Stimulated activated naive CD8-positive, alpha-beta T cell treated with anti-CD3 and anti-CD28 coated beads, Interleukin-15, amount 100 ng/mL, for 72 hours (primary cell): ENCODE measurements around the gene KCNB1.
"Not testable (repeated sequence)": the region's sequence is repeated elsewhere in the genome, so short reads cannot be mapped to it uniquely, and the experiment has no call there.

Experiments used
- ATAC-seq: fragments of 150-1000 bp; cut with Tn5 transposase; 2 replicates; pipeline ENCODE4 v1.10.0; 2021; ENCODE audit warnings: mild to moderate bottlenecking, moderate library complexity
- DNase-seq, 2 donors: peaks; one replicate each; pipeline ENCODE4 v3.0.0; 2021 to 2022
- H3K27ac Mint-ChIP-seq, 2 donors: one replicate each; pipeline ENCODE4 v1.8.0; 2022; ENCODE audit warnings: mild to moderate bottlenecking in 2 of 2, mixed read lengths in 2 of 2, moderate library complexity in 2 of 2
- H3K27me3 Mint-ChIP-seq: one replicate; pipeline ENCODE4 v1.8.0; 2022; ENCODE audit warnings: mixed read lengths
- H3K4me1 Mint-ChIP-seq: one replicate; pipeline ENCODE4 v1.8.0; 2022; ENCODE audit warnings: mild to moderate bottlenecking, mixed read lengths
- H3K4me3 Mint-ChIP-seq, 2 donors: one replicate each; pipeline ENCODE4 v1.8.0; 2022; ENCODE audit warnings: mild to moderate bottlenecking in 2 of 2, mixed read lengths in 2 of 2, moderate library complexity in 1 of 2
- H3K9me3 Mint-ChIP-seq, 2 donors: one replicate each; pipeline ENCODE4 v1.8.0; 2022; ENCODE audit warnings: mixed read lengths in 2 of 2

Gene KCNB1

DNA sequence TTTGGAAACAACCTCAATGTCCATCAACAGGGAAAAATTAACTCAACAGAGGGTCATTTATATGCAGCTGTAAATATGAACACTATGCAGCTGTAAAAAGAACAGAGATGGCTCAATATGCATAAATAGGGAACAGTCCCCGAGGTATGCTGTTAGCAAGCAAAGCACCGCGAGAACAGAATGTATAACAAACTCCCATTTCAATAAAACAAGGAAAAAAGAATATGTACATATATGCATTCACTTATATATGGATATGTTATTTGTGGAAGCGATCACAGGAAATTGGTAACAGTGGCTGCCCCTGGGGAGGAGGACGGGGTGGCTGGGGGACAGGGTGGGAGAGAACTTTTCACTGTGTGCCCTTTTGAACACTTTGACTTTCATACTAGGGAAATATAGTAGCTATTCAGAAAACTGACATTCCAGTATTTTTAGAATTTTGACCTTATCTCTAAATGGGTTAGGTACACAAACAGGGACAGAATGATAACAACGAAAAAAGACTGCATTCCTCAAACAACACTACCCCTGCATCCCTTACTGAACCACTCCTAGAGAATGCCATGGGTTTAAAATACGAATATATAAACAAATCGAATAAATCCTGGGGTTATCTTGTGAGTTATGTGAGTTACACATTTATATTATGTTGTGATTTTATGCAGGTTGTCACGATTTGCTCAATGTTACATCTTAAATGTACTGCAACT lies 64.5 kb downstream of the KCNB1 start:
- no peaks in the 10 kb centered on the region for H3K4me1 Mint-ChIP-seq
- no peak overlapping the region for H3K4me3 Mint-ChIP-seq
- no peak overlapping the region for H3K27ac Mint-ChIP-seq
- no peak for ATAC-seq
- H3K9me3 Mint-ChIP-seq, result no peaks in the 10 kb centered on the region
- peaks cover 21% of the 10 kb centered on the region for H3K27me3 Mint-ChIP-seq
- no peak for DNase-seq

DNA sequence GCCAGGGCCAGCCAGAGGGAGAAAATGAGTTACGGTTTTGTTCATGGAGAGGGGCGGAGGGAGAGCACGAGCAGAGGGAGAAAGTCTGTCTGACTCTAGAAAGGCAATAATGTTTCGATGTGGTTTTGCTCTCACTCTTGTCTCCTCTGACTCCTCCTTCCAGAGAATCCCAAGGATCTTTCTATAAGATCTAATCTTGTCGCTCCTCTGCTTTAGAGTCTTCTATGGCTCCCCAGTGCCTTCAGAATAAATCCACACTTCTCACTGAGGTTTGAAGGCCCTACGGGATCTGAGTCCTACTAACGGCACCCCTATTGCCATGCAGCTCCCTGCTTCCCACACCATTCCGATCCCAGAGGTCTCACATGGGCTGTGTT lies 66.8 kb downstream of the KCNB1 start:
- no peak overlapping the region for H3K27ac Mint-ChIP-seq
- DNase-seq, result no peak
- H3K4me3 Mint-ChIP-seq, result no peak overlapping the region
- no peaks in the 10 kb centered on the region for H3K4me1 Mint-ChIP-seq
- H3K9me3 Mint-ChIP-seq, result no peaks in the 10 kb centered on the region
- peaks cover 28% of the 10 kb centered on the region for H3K27me3 Mint-ChIP-seq
- no peak for ATAC-seq

DNA sequence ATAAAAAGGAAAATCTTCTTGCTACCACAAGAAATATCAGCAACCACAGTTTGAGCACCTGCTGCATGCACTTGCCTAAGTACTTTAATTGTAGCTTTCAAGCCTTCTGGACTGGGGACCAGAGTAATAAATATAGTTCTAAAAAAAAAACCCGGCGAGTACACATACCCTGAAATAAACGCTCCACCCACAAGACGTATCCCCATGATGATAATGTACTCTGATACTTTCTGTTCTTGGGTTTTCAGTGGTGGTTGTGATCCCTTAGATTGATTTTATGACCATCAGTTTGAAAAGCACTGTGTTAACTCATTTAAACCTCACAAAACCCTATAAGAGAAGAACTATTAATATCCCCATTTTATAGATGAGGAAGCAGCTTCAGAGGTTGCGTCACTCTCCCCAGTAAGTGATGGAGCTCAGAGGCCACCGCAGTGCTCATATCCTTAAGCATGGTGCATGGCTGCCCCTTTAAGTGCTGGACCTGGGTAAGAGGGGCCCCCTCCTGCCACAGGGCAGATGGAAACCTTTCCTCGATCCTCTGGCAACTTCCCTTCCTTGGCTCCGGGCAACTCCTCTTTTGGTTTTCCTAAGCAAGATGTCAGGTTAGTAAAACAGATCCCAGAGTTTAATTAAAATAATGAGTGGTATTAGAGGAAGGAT lies 67.3 kb downstream of the KCNB1 start:
- no peaks in the 10 kb centered on the region for H3K9me3 Mint-ChIP-seq
- no peak overlapping the region for H3K4me3 Mint-ChIP-seq
- no peaks in the 10 kb centered on the region for H3K4me1 Mint-ChIP-seq
- ATAC-seq (no peak), DNase-seq (no peak)
- peaks cover 28% of the 10 kb centered on the region for H3K27me3 Mint-ChIP-seq
- no peak overlapping the region for H3K27ac Mint-ChIP-seq

DNA sequence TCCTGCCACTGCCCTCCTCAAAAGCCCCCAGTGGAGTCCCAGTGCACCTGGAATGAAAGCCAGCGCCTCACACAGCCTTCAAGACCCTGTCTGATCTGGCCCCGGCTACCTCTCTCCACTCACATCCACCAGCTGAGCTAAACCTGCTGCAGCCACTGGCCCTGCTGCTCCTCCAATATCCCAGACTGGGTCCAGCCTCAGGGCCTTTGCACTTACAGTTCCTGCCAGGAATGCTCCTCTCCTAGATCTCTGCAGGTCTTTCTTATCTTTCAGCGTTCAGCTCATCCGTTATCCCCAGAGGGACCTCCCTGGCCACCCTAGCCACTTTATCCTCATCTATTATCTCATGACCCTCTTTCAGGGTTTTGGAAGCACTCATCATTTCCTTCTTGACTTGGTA lies 68.8 kb downstream of the KCNB1 start:
- no peak for ATAC-seq
- DNase-seq, result no peak
- H3K4me3 Mint-ChIP-seq, result no peak overlapping the region
- peaks cover 38% of the 10 kb centered on the region for H3K27me3 Mint-ChIP-seq
- H3K4me1 Mint-ChIP-seq, result no peaks in the 10 kb centered on the region
- H3K27ac Mint-ChIP-seq, result no peak overlapping the region
- H3K9me3 Mint-ChIP-seq, result no peaks in the 10 kb centered on the region

DNA sequence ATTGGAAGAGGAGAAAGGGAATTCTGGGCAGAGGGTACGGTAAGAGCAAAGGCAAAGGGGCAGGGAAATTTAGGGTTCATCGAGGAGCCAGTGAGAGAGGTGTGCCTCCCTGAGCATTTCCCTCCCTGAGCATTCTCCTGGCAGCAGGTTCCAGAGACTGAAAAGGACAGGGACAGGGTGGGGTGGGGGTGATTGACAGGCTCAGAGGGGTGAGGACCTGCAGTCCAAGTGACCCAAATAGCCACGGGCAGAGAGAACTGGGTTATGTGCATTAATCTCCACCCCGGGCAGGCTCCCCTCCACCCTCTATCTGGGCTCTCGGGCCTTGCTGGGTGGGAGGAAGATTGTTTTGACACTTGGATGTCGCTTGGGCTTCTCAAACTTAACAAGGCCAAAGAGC lies 69.5 kb downstream of the KCNB1 start:
- H3K4me1 Mint-ChIP-seq, result no peaks in the 10 kb centered on the region

DNA sequence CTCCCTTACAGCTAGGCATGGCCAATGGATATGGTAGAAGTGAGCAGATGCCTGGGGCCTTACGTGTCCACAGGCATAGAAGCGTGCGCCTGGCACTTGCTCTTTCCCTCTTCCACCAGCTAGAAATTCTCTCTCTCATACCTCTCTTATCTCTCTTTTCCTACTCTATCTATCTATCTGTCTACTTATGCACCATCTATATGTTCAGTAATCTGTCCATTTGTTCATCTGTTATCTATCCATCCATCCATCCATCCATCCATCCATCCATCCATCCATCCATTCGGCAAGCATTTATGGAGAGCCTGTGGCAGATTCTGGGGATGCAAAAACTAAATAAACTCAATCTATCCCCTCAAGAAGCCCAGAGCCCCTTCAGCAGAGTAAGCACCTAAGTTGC lies 70.2 kb downstream of the KCNB1 start:
- peaks cover 41% of the 10 kb centered on the region for H3K27me3 Mint-ChIP-seq
- ATAC-seq (no peak), DNase-seq (no peak)
- H3K9me3 Mint-ChIP-seq, result no peaks in the 10 kb centered on the region
- no peak overlapping the region for H3K4me3 Mint-ChIP-seq
- H3K27ac Mint-ChIP-seq, result no peak overlapping the region
- H3K4me1 Mint-ChIP-seq, result no peaks in the 10 kb centered on the region

More for the DNA sequence above, 69.5 kb downstream of the KCNB1 start:
- Mint-ChIP-seq H3K4me3 (no peak overlapping the region), H3K27me3 (peaks cover 41% of the 10 kb centered on the region), H3K27ac (no peak overlapping the region), H3K9me3 (no peaks in the 10 kb centered on the region)
- ATAC-seq, result no peak
- DNase-seq, result no peak

DNA sequence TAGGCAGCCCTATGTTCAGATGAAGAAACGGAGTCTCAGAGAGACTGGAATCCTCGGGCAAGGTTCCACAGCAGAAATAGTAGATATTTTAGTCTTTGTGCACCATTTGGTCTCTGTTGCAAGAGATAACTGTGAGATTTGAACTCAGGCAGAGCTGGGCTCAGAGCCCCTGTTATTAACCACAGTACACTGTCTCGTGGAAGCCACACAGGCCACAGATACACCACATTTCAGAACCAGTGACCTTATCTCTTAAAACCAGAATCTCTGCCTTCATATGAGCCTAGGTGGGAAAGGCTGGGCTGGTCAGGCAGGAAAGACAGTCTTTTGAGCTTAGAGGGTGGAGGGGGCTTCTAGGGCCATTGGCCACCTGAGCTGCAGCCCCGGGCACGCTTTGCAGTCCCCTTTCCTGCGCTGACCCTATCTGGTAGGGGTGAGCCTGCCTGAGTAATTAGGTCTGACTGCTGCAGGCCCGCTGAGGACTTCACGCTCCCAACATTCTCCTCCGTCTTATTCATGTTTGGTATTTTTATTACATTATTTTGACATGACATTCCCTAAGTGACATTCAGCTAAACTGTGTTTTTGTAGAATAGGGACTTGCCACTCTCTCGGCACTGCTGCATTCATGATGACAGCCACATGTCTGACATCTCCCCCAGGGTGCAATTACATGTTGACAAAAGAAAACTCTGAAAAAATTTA lies 71.1 kb downstream of the KCNB1 start:
- Mint-ChIP-seq H3K9me3 (no peaks in the 10 kb centered on the region), H3K27ac (no peak overlapping the region), H3K4me3 (no peak overlapping the region), H3K27me3 (peaks cover 41% of the 10 kb centered on the region), H3K4me1 (no peaks in the 10 kb centered on the region)
- ATAC-seq (no peak), DNase-seq (no peak)

DNA sequence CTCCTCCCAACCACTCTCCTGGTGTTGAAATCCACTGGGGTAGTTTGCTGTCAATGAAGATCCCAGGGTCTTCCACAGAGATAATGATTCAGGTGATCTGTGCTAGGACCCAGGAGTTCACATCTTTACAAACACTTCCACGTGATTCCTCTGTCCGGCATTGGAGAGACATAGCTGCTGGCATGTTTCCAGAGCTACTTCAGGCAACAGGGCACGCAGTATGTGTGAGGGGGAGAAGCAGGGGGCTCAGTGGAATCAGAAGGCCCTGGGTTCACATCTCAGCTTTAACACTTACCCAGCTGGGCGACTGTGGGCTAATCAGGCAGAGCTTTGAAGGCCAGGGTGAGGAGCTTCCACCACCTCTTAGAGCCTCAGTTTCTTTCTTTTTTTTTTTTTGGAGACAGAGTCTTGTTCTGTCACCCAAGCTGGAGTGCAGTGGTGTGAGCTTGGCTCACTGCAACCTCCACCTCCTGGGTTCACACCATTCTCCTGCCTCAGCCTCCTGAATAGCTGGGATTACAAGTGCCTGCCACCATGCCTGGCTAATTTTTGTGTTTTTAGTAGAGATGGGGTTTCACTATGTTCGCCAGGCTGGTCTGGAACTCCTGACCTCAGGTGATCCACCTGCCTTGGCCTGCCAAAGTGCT lies 72.4 kb downstream of the KCNB1 start:
- H3K4me1 Mint-ChIP-seq, DNase-seq, H3K27ac Mint-ChIP-seq, ATAC-seq, H3K9me3 Mint-ChIP-seq, H3K4me3 Mint-ChIP-seq: not testable (repeated sequence)
- peaks cover 35% of the 10 kb centered on the region for H3K27me3 Mint-ChIP-seq

DNA sequence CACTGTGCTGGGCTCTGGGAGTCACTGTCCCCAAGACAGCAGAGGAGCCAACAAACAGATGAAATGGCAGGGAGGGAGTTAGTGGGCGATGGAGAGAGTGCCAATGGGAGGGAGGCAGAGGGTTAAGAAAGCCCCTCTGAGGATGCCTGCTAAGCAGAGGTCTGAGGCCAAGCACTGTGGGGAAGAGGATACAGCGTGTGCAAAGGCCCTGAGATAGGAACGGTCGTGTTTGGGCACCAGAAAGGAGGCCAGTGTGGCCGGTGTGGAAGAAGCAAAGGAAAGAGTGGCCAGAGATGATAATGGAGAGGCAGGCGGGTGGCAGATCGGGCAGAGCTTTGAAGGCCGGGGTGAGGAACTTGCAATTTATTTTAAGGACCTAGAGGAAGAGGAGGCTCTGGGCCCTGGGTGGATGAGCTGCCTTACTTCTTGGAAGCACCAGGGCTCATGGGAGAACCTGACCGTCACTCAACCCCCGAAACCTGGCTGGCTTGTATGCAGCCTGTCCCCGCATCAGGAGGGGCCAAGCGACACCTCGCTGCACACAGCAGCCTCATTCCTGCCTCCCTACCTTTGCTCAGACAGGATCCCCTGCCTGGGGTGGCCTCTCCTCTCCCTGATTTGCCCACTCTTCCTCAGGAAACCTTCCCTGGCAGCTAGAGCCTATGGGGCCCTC lies 73.0 kb downstream of the KCNB1 start:
- ATAC-seq, result no peak
- no peaks in the 10 kb centered on the region for H3K9me3 Mint-ChIP-seq
- H3K27ac Mint-ChIP-seq, result no peak overlapping the region
- H3K27me3 Mint-ChIP-seq, result peaks cover 39% of the 10 kb centered on the region
- H3K4me3 Mint-ChIP-seq, result no peak overlapping the region
- DNase-seq, result no peak
- no peaks in the 10 kb centered on the region for H3K4me1 Mint-ChIP-seq

DNA sequence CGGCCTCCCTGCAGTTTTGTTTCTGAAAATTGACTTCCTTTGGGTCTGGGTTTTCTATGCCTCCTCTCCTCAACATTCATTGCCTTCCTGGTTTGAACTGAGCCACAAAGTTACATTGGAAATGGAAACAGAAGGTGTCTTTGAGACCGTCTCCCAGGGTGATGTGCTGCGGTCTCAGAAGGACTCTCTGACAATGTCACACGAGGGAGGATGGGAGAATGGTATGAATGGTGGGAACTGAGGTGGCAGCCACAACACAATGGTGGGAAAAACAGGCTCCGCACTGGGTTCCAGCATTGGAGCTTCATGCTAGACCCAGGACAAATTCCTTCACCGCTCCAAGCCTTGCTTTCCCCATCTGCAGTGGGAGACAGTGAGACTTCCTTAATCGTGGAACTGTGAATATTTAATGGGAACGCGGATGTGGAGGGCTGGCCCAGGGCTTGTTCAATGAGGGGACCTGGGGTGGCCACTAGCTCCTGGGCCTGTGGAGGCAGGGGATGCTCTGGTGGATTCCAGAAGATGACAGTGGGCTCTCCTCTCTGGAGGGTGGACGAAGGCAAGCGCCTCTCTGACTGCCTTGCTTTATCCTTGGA lies 73.9 kb downstream of the KCNB1 start:
- no peaks in the 10 kb centered on the region for H3K4me1 Mint-ChIP-seq
- DNase-seq (no peak), ATAC-seq (no peak)
- no peak overlapping the region for H3K4me3 Mint-ChIP-seq
- no peak overlapping the region for H3K27ac Mint-ChIP-seq
- no peaks in the 10 kb centered on the region for H3K9me3 Mint-ChIP-seq
- H3K27me3 Mint-ChIP-seq, result peaks cover 33% of the 10 kb centered on the region

DNA sequence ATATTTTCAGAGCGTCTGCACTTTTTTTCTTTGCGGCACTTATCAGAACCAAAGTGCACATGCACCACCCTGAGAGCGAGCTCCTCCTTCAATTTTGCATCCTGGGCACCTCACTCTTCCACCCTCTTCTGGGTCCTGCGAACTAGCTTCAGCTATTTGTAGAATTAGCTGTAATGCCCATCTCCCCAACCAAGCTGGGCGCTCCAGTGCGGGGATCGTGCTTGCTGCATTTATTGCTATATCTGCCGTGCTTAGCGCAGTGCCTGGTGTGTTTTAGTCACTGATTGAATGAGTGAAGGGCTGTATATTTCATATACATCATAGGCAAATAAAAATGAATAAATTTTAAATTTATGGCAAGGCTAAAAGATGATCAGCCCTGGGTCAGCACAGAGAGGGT lies 75.8 kb downstream of the KCNB1 start:
- no peak for ATAC-seq
- Mint-ChIP-seq H3K4me1 (no peaks in the 10 kb centered on the region), H3K4me3 (no peak overlapping the region), H3K27ac (no peak overlapping the region), H3K27me3 (peaks cover 20% of the 10 kb centered on the region), H3K9me3 (no peaks in the 10 kb centered on the region)
- DNase-seq, result no peak

DNA sequence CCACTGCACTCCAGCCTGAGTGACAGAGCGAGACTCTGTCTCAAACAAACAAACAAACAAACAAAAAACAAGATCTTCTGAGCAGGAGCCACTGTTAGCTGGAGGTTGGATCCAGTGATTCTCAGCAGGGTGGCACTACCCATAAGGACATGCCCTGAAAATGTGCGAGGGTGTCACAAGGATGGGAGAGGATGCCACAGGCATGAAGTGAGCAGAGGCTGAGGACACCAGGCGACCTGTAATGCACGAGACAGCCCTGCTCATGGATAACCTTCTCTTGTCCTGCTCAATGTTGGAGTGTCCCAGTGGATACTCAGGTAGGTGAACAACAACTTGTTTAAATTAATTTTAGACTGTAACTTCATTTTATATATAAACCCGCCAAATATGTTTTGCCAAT lies 76.8 kb downstream of the KCNB1 start:
- Mint-ChIP-seq H3K27ac (no peak overlapping the region), H3K4me1 (no peaks in the 10 kb centered on the region), H3K4me3 (no peak overlapping the region), H3K27me3 (peaks cover 20% of the 10 kb centered on the region), H3K9me3 (no peaks in the 10 kb centered on the region)
- no peak for ATAC-seq
- no peak for DNase-seq

DNA sequence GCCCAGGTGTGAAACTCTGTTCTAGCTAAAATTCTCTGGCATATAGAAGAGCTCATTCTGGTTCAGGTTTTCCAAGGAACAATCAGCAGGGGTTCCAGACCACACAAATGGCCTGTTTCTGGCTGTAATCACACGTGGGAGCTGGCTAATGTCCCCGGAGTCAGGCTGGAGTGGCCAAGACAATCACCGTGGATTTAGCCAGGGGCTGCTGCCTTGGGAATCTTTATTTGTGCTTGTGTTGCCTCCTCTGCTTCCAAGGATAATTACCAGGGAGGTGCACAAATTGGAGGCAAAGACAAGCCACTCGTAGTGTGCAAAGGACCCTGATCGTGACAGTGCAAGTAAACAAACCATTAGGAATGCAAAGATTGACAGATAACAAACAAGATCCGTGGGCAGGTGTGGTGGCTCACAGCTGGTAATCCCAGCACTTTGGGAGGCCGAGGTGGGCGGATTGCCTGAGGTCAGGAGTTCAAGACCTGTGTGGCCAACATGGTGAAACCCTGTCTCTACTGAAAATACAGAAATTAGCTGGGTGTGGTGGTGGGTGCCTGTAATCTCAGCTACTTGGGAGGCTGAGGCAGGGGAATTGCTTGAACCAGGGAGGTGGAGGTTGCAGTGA lies 77.3 kb downstream of the KCNB1 start:
- Mint-ChIP-seq H3K4me1 (no peaks in the 10 kb centered on the region), H3K27me3 (peaks cover 20% of the 10 kb centered on the region), H3K9me3 (no peaks in the 10 kb centered on the region), H3K4me3 (no peak overlapping the region), H3K27ac (no peak overlapping the region)
- ATAC-seq (no peak), DNase-seq (no peak)

DNA sequence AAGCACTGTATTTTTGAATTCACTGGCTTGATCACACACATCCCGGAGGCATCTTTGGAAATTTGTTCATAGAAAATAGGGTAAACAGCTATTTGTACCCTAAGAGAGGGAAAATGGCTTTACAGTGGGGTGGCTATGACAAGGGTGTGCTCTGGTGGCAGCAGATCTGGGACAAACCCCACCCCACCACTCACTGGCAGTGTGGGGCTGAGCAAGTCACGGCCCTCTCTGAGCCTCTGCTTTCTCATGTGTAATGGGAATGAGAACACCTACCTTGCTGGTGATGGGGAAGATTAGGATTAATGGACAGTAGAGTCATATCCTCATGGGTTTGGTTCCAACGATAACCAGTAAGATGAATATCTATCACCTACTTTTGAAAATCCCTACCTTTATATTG lies 78.0 kb downstream of the KCNB1 start:
- no peak overlapping the region for H3K27ac Mint-ChIP-seq
- no peaks in the 10 kb centered on the region for H3K4me1 Mint-ChIP-seq
- no peak for ATAC-seq
- no peak for DNase-seq
- no peak overlapping the region for H3K4me3 Mint-ChIP-seq
- H3K9me3 Mint-ChIP-seq, result no peaks in the 10 kb centered on the region
- H3K27me3 Mint-ChIP-seq, result peaks cover 18% of the 10 kb centered on the region

DNA sequence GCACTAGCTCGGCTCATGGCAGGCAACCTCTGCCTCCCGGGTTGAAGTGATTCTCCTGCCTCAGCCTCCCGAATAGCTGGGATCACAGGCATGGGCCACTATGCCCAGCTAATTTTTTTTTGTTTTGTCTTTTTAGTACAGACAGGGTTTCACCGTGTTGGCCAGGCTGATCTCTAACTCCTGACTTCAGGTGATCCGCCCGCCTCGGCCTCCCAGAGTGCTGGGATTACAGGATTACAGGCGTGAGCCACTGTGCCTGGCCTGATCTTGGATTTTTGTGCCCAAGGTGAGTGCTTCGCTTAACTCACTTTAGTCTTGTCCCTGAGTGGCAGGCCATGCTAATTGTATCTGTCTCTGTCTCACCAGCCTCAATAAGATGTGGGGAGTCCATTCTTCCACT lies 78.6 kb downstream of the KCNB1 start:
- Mint-ChIP-seq H3K4me1 (no peaks in the 10 kb centered on the region), H3K4me3 (no peak overlapping the region), H3K9me3 (no peaks in the 10 kb centered on the region), H3K27ac (no peak overlapping the region), H3K27me3 (peaks cover 12% of the 10 kb centered on the region)
- ATAC-seq (no peak), DNase-seq (no peak)
